GM10248 (cell line): ENCODE data around the gene HSD17B4.
"Not testable (repeated sequence)": the region's sequence is repeated elsewhere in the genome, so short reads cannot be mapped to it uniquely, and the experiment has no call there.

Experiments
- CTCF ChIA-PET: fragments of 300-600 bp; sonication (Branson Sonifier 250); formaldehyde crosslinking; extraction: SDS; loops from one replicate; lab custom pipeline; 2021; ENCODE audit warnings: antibody characterized with exemption; lab: Yijun Ruan, JAX
- POLR2A ChIA-PET: fragments of 350-650 bp; sonication (Branson Sonifier 250); formaldehyde crosslinking; extraction: SDS; loops from one replicate; lab custom pipeline; 2020; ENCODE audit warnings: antibody characterized with exemption; lab: Yijun Ruan, JAX
- DNase-seq: peaks from one replicate; pipeline ENCODE4 v3.0.0; 2012; ENCODE audit errors: extremely low spot score
- CTCF ChIP-seq: IDR thresholded peaks from 2 replicates; pipeline ENCODE4 v1.5.1; 2012; ENCODE audit warnings: mild to moderate bottlenecking, low read depth; ENCODE audit errors: extremely low read depth, missing control alignments, control extremely low read depth

HSD17B4 gene

GRCh38 chr5:119468286-119468685, 16.0 kb downstream of the HSD17B4 start:
- ChIA-PET CTCF (no interaction called here), POLR2A (no interaction called here)
- no peak for TF ChIP-seq CTCF
- no peak for DNase-seq

GRCh38 chr5:119470105-119470763, 17.9 kb downstream of the HSD17B4 start:
- POLR2A ChIA-PET: interaction anchor here (0.6 kb wide), 1 partner anchor 538 kb away, joined by 5 read pairs; no protein-coding TSS in a partner anchor
- peak; percentile 18 for DNase-seq
- no peak for TF ChIP-seq CTCF
- CTCF ChIA-PET: interaction anchor here (0.8 to 2.7 kb wide), 17 partner anchors 8 to 487 kb away, joined by 3 to 21 read pairs (median 4); no protein-coding TSS in a partner anchor

DNA sequence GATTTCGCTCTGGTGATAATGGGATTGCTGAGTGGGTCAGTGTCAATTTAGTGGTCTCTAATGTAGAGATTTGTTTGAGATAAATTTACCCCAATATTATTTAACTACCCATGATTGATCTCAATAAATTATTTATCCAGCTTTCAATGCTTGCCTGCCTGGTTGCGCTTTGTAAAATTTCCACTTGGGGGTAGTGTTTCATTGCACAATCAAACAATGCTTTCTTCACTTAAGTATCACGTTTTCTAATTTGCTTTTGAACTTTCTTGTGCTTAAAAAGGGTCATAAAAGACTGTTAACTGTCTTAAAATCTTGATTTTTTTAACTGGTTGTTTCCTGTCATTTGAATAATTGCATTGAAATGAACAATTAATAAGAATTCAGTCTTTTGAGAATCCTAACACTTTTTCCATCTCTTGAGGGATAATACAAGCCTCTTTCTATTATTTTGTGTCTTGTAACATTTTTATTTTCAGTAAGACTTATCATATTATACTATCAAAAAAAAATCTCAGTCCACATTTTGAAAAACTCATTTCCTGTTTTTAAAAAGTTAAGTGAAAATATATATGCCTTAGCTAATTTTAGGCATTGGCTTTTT, 18.7 kb downstream of the HSD17B4 start:
- DNase-seq: peak; percentile 13
- ChIA-PET POLR2A (no interaction called here), CTCF (interaction anchor here (0.8 to 2.7 kb wide), 16 partner anchors 8 to 488 kb away, joined by 3 to 21 read pairs (median 4); no protein-coding TSS in a partner anchor)
- TF ChIP-seq CTCF: peak; percentile 58

DNA sequence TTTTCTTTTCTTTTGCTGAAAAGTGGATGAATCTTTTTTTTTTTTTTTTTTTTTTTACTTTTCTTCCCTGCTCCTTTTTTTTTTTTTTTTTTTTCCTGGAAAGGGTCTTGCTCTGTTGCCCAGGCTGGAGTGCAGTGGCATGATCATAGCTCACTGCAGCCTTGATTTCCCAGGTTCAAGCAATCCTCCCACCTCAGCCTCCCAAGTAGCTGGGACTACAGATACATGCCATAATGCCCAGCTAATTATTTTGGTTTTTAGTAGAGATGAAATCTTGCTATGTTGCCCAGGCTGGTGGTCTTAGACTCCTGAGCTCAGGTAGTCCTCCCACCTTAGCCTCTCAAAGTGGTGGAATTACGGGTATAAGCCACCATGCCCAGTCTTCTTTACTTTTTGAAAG, 20.9 kb downstream of the HSD17B4 start:
- no peak for DNase-seq
- ChIA-PET POLR2A (no interaction called here), CTCF (no interaction called here)
- no peak for TF ChIP-seq CTCF

DNA sequence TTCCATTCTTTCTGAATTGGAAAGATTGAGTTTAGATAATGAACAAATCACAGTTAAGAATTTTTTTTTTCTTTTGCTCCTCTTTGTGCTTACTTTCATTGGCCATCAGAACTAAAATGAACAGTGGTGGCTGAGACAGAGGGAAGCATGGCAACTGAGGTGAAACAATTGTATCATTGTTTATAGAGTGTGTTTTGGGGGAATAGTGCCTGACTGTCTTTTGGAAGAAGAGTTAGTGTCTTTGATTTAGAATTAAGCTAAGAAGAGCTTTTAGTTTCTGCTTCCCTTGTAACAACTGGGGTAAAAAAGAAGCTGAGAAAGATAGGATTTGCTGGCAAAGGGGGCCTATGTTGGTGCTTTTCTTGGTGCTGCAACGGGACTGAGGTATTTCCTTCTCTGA, 24.0 kb downstream of the HSD17B4 start:
- DNase-seq: no peak
- no peak for TF ChIP-seq CTCF
- ChIA-PET POLR2A (no interaction called here), CTCF (interaction anchor here (1.0 to 1.1 kb wide), 2 partner anchors 12 to 59 kb away, joined by 3 read pairs; no protein-coding TSS in a partner anchor)

- DNase-seq: no peak
- ChIA-PET POLR2A (no interaction called here), CTCF (interaction anchor here (1.2 to 1.3 kb wide), 3 partner anchors 8 to 446 kb away, joined by 3 to 6 read pairs (median 3); no protein-coding TSS in a partner anchor)
- no peak for TF ChIP-seq CTCF
These were observed 26.5 kb downstream of the HSD17B4 start for GRCh38 chr5:119478781-119479180.

GRCh38 chr5:119480629-119481028, 28.3 kb downstream of the HSD17B4 start:
- DNase-seq, POLR2A ChIA-PET, CTCF ChIA-PET: not testable (repeated sequence)
